ENCODE measurements around the gene TXNRD1.

Gene TXNRD1

GRCh38 chr12:104357421-104357952 lies 141.9 kb downstream of the TXNRD1 start:
- in situ Hi-C loops (cut with HindIII; ENCODE audit: low sequenced_read_pairs): no loop called here

DNA sequence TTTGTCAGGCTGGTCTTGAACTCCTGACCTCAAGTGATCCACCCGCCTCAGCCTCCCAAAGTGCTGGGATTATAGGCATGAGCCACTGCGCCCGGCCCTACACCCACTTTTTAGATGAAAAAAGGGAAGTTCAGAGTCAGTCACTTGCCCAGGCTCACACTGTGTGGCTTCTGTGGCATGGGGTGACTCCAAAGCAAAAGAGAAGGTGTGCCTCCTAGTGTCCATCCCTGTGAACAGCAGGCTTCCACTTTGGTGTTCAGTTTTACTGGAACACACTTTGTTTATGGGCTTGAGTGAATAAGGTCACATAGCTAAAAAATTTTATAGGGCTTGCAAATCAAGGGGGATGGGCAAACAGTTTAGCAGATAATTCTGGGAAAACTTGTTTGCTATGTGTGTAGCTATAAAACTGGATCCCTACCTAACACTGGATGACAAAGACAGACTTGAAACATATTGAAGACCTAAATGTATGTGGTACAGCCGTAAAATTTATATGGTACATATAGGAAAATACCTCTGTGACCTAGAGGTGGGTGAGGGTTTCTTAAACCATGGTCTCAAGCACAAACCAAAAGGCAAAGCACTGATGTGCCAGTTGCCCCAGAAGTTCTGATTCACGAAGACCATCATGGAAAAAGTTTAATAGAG lies 142.9 kb downstream of the TXNRD1 start:
- in situ Hi-C loops (cut with HindIII; ENCODE audit: low sequenced_read_pairs): no loop called here

DNA sequence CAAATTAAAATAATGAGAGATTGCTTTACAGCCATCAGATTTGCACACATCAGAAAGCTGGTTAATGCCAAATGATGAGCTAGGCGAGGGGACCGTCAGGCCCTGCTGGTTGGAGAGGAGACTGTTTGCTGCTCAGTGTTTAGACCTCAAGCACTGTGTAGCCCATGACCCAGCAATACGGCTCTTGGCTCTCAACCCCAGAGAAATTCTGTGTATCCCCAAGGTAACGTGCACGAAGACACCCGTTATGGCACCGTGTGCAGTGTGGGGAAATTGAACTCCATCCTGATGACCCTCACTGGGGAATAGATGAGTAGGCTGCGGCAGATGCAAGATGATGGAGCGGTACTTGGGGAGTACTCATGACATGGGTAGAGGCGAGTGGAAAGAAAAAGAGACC lies 143.6 kb downstream of the TXNRD1 start:
- in situ Hi-C loops (cut with HindIII; ENCODE audit: low sequenced_read_pairs): no loop called here

- in situ Hi-C loops (cut with HindIII; ENCODE audit: low sequenced_read_pairs): no loop called here
These were observed 144.6 kb downstream of the TXNRD1 start for GRCh38 chr12:104360157-104360556.

DNA sequence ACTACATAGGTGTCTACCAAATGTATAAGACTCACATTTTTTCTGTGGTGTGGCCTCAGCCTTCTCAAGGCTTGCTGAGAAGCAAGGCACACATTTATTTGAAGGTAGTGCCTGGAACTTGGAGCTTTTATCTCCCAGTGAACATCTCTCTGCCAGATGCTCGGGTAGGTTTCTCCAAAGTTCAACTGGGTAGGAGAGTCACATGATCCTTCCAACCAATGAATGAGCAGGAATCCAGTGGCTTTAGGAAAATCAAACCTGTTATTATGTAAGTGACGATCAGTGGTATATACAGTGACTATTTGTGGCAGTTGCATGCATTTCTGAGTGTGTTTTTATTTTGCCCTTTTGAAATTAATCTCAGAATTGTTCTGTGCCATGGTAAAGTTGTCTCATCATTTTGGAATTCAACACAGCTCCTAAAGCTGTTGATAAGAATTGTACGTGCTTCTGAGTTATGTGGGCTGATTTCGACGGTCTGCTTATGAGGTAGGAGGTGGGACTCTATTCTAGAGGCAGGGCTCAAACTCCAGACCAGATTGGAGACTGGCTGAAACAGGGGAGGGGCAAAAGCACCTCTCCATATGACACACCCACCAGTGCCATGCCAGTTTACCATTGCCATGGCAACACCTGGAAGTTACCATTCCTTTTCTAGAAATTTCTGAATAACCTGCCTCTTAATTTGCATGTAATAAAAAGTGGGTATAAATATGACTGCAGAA lies 145.6 kb downstream of the TXNRD1 start:
- in situ Hi-C loops (cut with HindIII; ENCODE audit: low sequenced_read_pairs): no loop called here

GRCh38 chr12:104365921-104366410 lies 150.4 kb downstream of the TXNRD1 start:
- in situ Hi-C loops (cut with HindIII; ENCODE audit: low sequenced_read_pairs): no loop called here

DNA sequence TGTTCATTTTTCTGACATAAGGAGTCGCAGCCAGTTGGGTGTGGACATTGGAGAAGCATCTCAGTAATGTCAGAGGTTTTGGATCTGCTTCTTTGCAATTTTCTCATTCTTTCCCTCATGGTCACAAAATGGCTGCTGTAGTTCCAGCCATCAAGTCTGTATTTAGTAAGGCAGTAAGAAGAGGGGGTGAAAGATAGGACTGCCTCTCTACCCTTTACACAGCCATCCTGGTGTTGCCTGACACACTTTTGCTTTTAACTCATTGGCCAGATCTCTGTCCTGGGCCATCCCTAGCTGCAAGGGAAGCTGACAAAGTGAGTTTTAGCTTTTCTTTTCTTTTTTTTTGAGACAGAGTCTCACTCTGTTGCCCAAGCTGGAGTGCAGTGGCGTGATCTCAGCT lies 154.1 kb downstream of the TXNRD1 start:
- in situ Hi-C loops (cut with HindIII; ENCODE audit: low sequenced_read_pairs): no loop called here

DNA sequence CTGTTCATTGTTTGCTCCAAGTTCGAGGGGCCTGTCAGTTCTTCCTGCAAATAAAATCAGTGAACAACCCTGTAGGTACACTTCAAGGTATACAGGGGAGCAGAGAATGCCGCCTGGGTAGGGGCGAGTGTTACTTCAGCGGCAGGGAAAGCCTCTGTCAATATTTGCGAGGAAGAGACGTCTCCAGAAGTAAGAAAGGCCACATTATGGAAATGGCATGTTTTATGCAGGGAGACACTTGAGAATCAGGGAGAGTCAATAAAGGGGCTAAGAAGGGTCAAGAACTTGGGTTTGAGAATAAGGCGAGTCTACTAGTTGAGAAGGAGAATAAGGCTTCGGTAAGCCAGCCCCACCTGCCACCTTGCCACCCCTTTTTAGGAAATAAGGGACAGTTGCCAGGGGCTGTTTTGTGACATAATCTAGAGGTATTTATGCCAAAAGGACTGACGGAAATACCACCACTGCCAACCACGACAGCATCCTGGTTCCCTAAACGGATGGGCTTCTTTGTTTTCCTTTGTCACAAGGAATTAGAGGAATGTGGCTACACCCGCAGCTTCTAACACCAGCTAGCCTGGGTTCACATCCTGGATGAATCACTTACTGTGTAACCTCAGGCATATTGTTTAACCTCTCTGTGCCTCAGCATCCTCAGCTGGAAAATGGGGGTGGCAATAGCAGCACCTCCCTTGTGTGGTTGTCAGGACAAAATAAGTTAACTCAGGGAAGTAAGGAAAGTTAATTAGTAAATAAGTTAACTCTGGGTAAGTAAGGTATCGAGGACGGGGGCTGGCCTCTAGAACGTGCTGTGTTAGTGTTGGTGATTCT lies 155.7 kb downstream of the TXNRD1 start:
- in situ Hi-C loops (cut with HindIII; ENCODE audit: low sequenced_read_pairs): no loop called here

DNA sequence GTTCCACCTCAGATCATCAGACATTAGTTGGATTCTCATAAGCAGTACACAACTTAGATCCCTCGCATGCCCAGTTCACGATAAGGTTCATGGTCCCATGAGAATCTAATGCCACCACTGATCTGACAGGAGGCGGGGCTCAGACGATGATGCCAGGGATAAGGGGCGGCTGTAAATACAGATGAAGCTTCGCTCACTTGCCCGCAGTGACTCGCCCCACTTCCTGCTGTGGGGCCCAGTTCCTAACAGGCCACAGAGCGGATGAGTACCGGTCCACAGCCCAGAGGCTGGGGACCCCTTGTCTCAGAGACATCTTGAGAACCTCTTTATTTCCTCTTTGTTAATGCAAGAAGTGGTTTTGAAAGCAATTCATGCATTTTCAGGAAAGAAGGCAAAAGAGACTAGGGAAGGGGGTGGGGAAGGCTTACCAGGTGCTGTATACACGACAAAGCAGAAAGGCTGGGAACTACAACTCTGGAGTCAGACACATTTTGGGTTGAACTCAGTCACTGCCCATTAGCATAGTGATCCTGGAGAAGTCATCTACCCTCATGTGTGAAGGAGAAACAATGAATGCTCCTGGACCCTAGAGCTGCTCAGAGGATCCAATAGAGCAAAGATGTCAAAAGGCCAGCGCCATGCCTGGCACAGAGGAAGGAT lies 156.6 kb downstream of the TXNRD1 start:
- in situ Hi-C loops (cut with HindIII; ENCODE audit: low sequenced_read_pairs): no loop called here

GRCh38 chr12:104372721-104373335 lies 157.2 kb downstream of the TXNRD1 start:
- in situ Hi-C loops (cut with HindIII; ENCODE audit: low sequenced_read_pairs): no loop called here

GRCh38 chr12:104374071-104374470 lies 158.5 kb downstream of the TXNRD1 start:
- in situ Hi-C loops (cut with HindIII; ENCODE audit: low sequenced_read_pairs): no loop called here

GRCh38 chr12:104374806-104375205 lies 159.2 kb downstream of the TXNRD1 start:
- in situ Hi-C loops (cut with HindIII; ENCODE audit: low sequenced_read_pairs): no loop called here

- in situ Hi-C loops (cut with HindIII; ENCODE audit: low sequenced_read_pairs): no loop called here
These were observed 160.2 kb downstream of the TXNRD1 start for GRCh38 chr12:104375775-104376174.

GRCh38 chr12:104376650-104377513 lies 161.3 kb downstream of the TXNRD1 start:
- in situ Hi-C loops (cut with HindIII; ENCODE audit: low sequenced_read_pairs): no loop called here

GRCh38 chr12:104377514-104377812 lies 161.9 kb downstream of the TXNRD1 start:
- in situ Hi-C loops (cut with HindIII; ENCODE audit: low sequenced_read_pairs): no loop called here

- in situ Hi-C loops (cut with HindIII; ENCODE audit: low sequenced_read_pairs): no loop called here
These were observed 162.8 kb downstream of the TXNRD1 start for GRCh38 chr12:104378427-104378826.

- in situ Hi-C loops (cut with HindIII; ENCODE audit: low sequenced_read_pairs): no loop called here
These were observed 165.8 kb downstream of the TXNRD1 start for GRCh38 chr12:104381341-104381730.

GRCh38 chr12:104381731-104382480 lies 166.3 kb downstream of the TXNRD1 start:
- in situ Hi-C loops (cut with HindIII; ENCODE audit: low sequenced_read_pairs): no loop called here
